Kidney capillary endothelial cell (primary cell): ENCODE results near the gene FAF1.
"Not testable (repeated sequence)": the region's sequence is repeated elsewhere in the genome, so short reads cannot be mapped to it uniquely, and the experiment has no call there.

Experiments used
- DNase-seq: peaks from one replicate; pipeline ENCODE4 v3.0.0-alpha.2; 2018; ENCODE audit warnings: low spot score

The FAF1 gene

GRCh38 chr1:50553921-50554320, 406.1 kb downstream of the FAF1 start:
- no peak for DNase-seq

- DNase-seq: no peak
These were observed 411.8 kb downstream of the FAF1 start for GRCh38 chr1:50548243-50548642.

DNA sequence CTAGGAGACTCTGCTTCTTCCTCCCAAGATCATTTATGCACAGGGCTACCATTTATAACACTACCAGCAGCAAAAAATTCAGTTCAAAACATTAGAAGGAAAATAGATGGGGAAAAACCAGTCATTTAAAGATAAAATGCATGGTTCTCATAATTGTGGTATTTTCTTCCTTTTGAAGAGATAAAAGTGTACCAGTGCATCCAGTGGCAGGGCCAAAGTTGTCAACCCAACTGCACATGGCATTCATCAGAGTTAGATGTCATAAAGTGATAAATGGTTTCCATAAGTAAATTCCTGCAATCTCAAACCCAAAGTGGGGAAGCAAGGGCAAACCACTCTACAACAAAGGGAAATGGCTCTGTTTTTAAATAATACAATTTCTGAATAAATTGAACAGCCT, 417.7 kb downstream of the FAF1 start:
- no peak for DNase-seq

DNA sequence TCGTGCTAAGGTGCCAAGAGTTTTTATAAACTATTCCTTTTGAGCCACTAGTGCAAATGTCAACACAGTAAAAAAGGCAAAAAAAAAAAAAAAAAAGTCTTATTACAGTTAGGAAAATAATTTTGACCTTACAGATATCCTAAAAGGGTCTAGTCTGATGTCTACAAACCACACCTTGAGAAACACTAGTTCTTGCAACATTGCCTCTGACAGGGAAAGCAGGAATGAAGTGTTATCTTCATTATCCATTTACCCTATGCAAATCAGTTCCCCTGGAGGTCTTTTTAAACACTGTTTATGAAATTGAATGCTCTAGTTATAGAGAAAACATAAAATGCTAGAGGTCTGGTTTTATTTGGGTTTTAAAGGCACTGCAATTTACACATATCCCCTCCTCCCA, 421.6 kb downstream of the FAF1 start:
- no peak for DNase-seq

- no peak for DNase-seq
These were observed 428.5 kb downstream of the FAF1 start for GRCh38 chr1:50531601-50532000.

DNA sequence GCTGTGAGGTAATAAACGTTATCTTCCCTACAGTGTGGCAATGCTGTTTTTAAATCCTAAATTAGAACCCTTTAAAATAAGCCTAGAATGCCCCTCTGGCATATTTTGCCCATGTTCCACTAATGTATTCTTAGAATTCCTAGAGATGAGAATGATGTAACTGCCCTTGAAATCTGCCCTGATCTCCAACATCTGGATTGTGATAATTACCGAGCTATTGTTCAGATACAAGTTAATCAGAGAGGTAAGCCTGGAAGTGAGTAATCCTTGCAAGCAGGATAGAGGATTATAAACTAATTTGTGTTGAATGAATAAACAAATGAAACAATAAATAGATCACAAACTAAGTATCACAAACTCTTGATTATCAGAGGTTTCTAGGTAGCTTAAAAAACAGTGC, 429.0 kb downstream of the FAF1 start:
- peak; percentile 25 for DNase-seq

GRCh38 chr1:50529510-50529909, 430.6 kb downstream of the FAF1 start:
- DNase-seq: no peak

- DNase-seq: not testable (repeated sequence)
These were observed 432.1 kb downstream of the FAF1 start for GRCh38 chr1:50527987-50528320.

GRCh38 chr1:50527249-50527986, 432.6 kb downstream of the FAF1 start:
- no peak for DNase-seq

GRCh38 chr1:50526431-50526830, 433.6 kb downstream of the FAF1 start:
- DNase-seq: no peak

- DNase-seq: no peak
These were observed 436.5 kb downstream of the FAF1 start for GRCh38 chr1:50523548-50523947.

GRCh38 chr1:50522691-50523342, 437.2 kb downstream of the FAF1 start:
- no peak for DNase-seq

DNA sequence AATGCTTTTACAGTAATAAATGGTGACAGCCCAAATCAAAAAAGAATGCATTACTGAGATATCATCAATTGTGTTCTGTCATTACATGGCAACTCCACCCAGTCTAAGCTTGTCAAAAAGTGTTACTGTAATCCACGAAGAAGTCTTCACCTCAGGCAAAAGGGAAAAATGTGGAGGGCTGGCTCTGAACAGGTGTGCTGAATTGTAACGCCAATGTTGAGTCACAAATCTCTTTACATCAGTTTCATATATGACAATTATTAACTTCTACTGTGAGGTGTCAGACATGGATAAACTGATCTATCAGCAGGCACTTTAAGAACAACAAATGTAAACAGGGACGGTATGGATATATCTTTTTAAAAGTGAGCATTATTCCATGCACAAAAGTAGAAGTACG, 438.4 kb downstream of the FAF1 start:
- no peak for DNase-seq

- DNase-seq: no peak
These were observed 442.6 kb downstream of the FAF1 start for GRCh38 chr1:50517488-50517887.

- no peak for DNase-seq
These were observed 444.0 kb downstream of the FAF1 start for GRCh38 chr1:50516056-50516455.

GRCh38 chr1:50508040-50508586, 452.0 kb downstream of the FAF1 start:
- DNase-seq: no peak

DNA sequence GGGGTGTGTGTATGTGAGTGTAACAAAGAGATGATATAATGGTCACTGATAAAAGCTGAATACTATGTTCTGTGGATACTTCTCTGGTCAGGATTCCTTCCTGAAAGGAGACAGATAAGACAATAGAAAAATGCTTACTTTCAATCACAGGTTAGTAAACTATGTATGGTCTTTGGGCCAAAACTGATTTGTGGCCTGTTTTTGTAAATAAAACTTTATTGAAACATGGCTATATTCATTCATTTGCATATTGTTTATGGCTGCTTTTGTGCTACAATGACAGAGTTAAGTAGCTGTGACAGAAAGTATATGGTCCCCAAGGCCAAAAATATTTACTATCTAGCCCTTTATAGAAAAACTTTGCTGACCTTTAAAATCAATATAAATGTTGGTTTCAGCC, 454.6 kb downstream of the FAF1 start:
- no peak for DNase-seq

DNA sequence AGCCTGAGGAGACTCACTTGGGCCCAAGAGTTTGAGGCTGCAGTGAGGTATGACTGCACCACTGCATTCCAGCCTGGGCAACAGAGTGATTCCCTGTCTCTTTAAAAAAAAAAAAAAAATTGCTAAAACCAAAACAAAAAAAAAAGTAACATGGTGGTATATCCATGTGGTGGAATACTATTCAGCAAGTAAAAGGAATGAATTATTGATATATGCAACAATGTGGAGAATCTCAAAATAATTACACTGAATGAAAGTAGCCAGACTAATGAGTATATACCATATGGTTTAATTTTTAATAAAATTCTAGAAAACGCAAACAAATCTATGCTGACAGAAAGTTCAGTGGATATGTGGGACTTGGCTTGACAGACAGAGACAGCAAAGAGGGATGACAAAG, 456.6 kb downstream of the FAF1 start:
- no peak for DNase-seq

DNA sequence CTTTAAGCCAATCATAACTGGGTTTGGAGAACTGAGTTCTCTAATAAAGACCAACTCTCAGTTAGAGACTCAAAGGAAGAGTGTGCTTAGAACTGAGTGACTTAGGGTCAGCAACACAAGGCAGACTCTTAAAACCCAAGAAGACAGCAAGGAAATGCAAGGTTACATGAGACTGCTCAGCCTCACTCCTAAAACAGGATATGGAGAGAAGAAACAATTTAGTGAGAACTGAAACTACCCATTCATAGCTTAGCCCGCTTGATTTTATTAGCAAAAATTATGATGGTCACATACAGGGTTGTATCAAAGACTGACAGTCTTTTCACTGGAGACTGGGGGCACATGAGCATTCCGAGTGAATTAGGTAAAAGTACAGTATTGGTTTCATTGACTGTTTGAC, 457.9 kb downstream of the FAF1 start:
- DNase-seq: no peak

DNA sequence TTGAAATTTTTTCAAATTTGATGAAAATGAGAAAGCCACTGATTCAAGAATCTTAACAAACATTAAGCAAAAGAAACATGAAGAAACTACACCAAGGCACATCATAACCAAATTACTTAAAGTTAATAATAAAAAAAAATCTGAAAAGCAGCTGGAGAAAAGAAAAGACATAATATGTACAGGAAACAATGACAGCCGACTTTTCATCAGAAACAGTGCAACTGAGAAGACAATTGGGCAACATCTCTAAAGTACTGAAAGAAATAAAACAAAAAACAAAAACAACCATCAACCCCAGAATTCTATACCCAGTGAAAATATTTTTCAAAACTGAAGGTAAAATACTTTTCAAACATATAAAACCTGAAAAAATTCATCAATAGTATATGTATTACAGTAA, 463.1 kb downstream of the FAF1 start:
- no peak for DNase-seq

- DNase-seq: no peak
These were observed 466.4 kb downstream of the FAF1 start for GRCh38 chr1:50493710-50494109.

GRCh38 chr1:50492142-50492541, 467.9 kb downstream of the FAF1 start:
- DNase-seq: no peak

GRCh38 chr1:50491142-50491541, 468.9 kb downstream of the FAF1 start:
- no peak for DNase-seq

- no peak for DNase-seq
These were observed 469.4 kb downstream of the FAF1 start for GRCh38 chr1:50490640-50491039.
